D341Med (cell line): ENCODE measurements around the gene RNF151.

ENCODE experiments used
- DNase-seq: peaks from one replicate; pipeline ENCODE4 v3.0.0; 2012; ENCODE audit warnings: low spot score

Gene RNF151

GRCh38 chr16:1992704-1993317, 26.2 kb downstream of the RNF151 start:
- DNase-seq = no peak

GRCh38 chr16:1993731-1994131, 27.1 kb downstream of the RNF151 start:
- DNase-seq = no peak

GRCh38 chr16:1997494-1998359, 31.1 kb downstream of the RNF151 start:
- no peak for DNase-seq

GRCh38 chr16:1998360-1998835, 31.7 kb downstream of the RNF151 start:
- no peak for DNase-seq

GRCh38 chr16:1998852-1999801, 32.5 kb downstream of the RNF151 start:
- no peak for DNase-seq

- no peak for DNase-seq
Measured at GRCh38 chr16:1999866-2000514, 33.3 kb downstream of the RNF151 start.

- DNase-seq = no peak
Measured at GRCh38 chr16:2001035-2001434, 34.4 kb downstream of the RNF151 start.

GRCh38 chr16:2001456-2002355, 35.0 kb downstream of the RNF151 start:
- no peak for DNase-seq

GRCh38 chr16:2002406-2003230, 36.0 kb downstream of the RNF151 start:
- DNase-seq = no peak

GRCh38 chr16:2003231-2003826, 36.7 kb downstream of the RNF151 start:
- no peak for DNase-seq

- DNase-seq = peak; percentile 96
Measured at GRCh38 chr16:2003827-2004641, 37.4 kb downstream of the RNF151 start.

GRCh38 chr16:2004795-2005517, 38.3 kb downstream of the RNF151 start:
- peak; percentile 63 for DNase-seq

GRCh38 chr16:2005646-2006045, 39.0 kb downstream of the RNF151 start:
- DNase-seq = no peak

- no peak for DNase-seq
Measured at GRCh38 chr16:2006317-2006716, 39.7 kb downstream of the RNF151 start.

- DNase-seq = no peak
Measured at GRCh38 chr16:2007081-2007836, 40.6 kb downstream of the RNF151 start.

GRCh38 chr16:2008009-2008526, 41.4 kb downstream of the RNF151 start:
- no peak for DNase-seq
